ENCODE measurements around the gene SHISA2.

The SHISA2 gene

GRCh38 chr13:26021956-26022355 is 29.9 kb downstream of the SHISA2 start:
- H3K4me3 ChIP-seq (ENCODE audit: low read depth, low read length), result no peak overlapping the region
- no peak for DNase-seq (ENCODE audit: low read depth)
- no peak for TF ChIP-seq CTCF (IDR thresholded peaks at IDR 0.05; ENCODE audit: low read depth, low read length, missing control alignments)
- in situ Hi-C loops (cut with HindIII; ENCODE audit: low sequenced_read_pairs), result no loop called here

GRCh38 chr13:26021516-26021915 is 30.3 kb downstream of the SHISA2 start:
- no peak overlapping the region for H3K4me3 ChIP-seq (ENCODE audit: low read depth, low read length)
- no peak for DNase-seq (ENCODE audit: low read depth)
- no peak for TF ChIP-seq CTCF (IDR thresholded peaks at IDR 0.05; ENCODE audit: low read depth, low read length, missing control alignments)
- in situ Hi-C loops (cut with HindIII; ENCODE audit: low sequenced_read_pairs), result no loop called here

- DNase-seq (ENCODE audit: low read depth), result no peak
- no peak for TF ChIP-seq CTCF (IDR thresholded peaks at IDR 0.05; ENCODE audit: low read depth, low read length, missing control alignments)
- H3K4me3 ChIP-seq (ENCODE audit: low read depth, low read length), result no peak overlapping the region
- in situ Hi-C loops (cut with HindIII; ENCODE audit: low sequenced_read_pairs), result no loop called here
Observed at GRCh38 chr13:26020891-26021290, 30.9 kb downstream of the SHISA2 start.

GRCh38 chr13:26019881-26020870 is 31.6 kb downstream of the SHISA2 start:
- no peak for TF ChIP-seq CTCF (IDR thresholded peaks at IDR 0.05; ENCODE audit: low read depth, low read length, missing control alignments)
- peak; percentile 87 for DNase-seq (ENCODE audit: low read depth)
- in situ Hi-C loops (cut with HindIII; ENCODE audit: low sequenced_read_pairs), result no loop called here
- no peak overlapping the region for H3K4me3 ChIP-seq (ENCODE audit: low read depth, low read length)

GRCh38 chr13:26019251-26019650 is 32.6 kb downstream of the SHISA2 start:
- DNase-seq (ENCODE audit: low read depth), result no peak
- no peak overlapping the region for H3K4me3 ChIP-seq (ENCODE audit: low read depth, low read length)
- in situ Hi-C loops (cut with HindIII; ENCODE audit: low sequenced_read_pairs), result no loop called here
- TF ChIP-seq CTCF (IDR thresholded peaks at IDR 0.05; ENCODE audit: low read depth, low read length, missing control alignments), result no peak

- no peak overlapping the region for H3K4me3 ChIP-seq (ENCODE audit: low read depth, low read length)
- no peak for TF ChIP-seq CTCF (IDR thresholded peaks at IDR 0.05; ENCODE audit: low read depth, low read length, missing control alignments)
- in situ Hi-C loops (cut with HindIII; ENCODE audit: low sequenced_read_pairs), result no loop called here
- DNase-seq (ENCODE audit: low read depth), result no peak
Observed at GRCh38 chr13:26017932-26018665, 33.7 kb downstream of the SHISA2 start.

All from astrocyte of the cerebellum (primary cell).